ENCODE data around the gene KCTD1. TPM values are rescaled to one million over a fixed set of nuclear protein-coding genes. Genes with fewer than 3 reads are reported as not detected.

KCTD1 gene
- total RNA-seq, 2 experiments from 2014 or later, result 10.1 to 10.3 TPM

DNA sequence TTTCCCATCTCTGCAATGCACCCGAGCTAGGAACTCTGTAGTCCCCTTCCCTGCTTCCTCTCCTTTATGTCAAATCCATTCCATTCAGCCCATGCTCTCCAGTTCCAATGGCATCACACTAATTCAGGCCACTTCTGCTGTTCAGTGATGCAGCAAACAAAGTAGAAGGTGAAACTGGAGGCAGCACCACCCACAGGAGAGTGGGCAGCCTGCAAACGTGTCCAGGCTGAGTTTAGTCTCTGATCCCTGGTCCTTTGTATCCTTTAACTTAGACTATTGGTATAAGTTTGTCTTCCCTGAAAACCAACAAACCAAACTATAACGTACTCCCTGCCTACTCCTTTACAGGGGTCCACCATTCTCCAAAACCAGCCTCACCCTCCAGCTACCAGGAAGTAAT is 14.7 kb upstream of the KCTD1 start:
- no peak overlapping the region for H3K4me2 ChIP-seq (ENCODE audit: low read length)
- DNase-seq (ENCODE audit: low spot score), result no peak
- H3K9me2 ChIP-seq (ENCODE audit: insufficient read depth, low read length), result no peaks in the 10 kb centered on the region
- H3K79me2 ChIP-seq (ENCODE audit: insufficient read depth, low read depth, low read length), result no peaks in the 10 kb centered on the region
- no peaks in the 10 kb centered on the region for H3K9me3 ChIP-seq (ENCODE audit: low read length)
- no peaks in the 10 kb centered on the region for H4K20me1 ChIP-seq (ENCODE audit: insufficient read depth, low read length)
- no peak overlapping the region for H3K4me3 ChIP-seq (ENCODE audit: low read depth, low read length, poor library complexity, severe bottlenecking)
- CTCF ChIA-PET (ENCODE audit: unreplicated experiment), result no interaction called here
- no TSS peak for BruUV-seq (replicated peaks)
- POLR2A ChIA-PET, result no interaction called here
- TF ChIP-seq CTCF (conservative IDR thresholded peaks at IDR 0.05; ENCODE audit: low read length), result no peak
- no peak for TF ChIP-seq EZH2phosphoT487 (IDR thresholded peaks at IDR 0.05; ENCODE audit: borderline replicate concordance, low read depth, low read length)
- intact Hi-C loops (cut with micrococcal nuclease; ENCODE audit: unreplicated experiment), result no loop called here
- H3K27ac ChIP-seq (ENCODE audit: low read depth, low read length, poor library complexity, severe bottlenecking), result no peak overlapping the region
- H3K4me1 ChIP-seq (ENCODE audit: insufficient read depth, low read length, poor library complexity, severe bottlenecking), result no peaks in the 10 kb centered on the region
- no peaks in the 10 kb centered on the region for H3K36me3 ChIP-seq (ENCODE audit: insufficient read depth, low read length)
- H2AFZ ChIP-seq (ENCODE audit: low read length), result no peak overlapping the region

GRCh38 chr18:26562568-26562967 is 14.2 kb upstream of the KCTD1 start:
- POLR2A ChIA-PET, result no interaction called here
- Histone ChIP-seq H3K36me3 (ENCODE audit: insufficient read depth, low read length) (no peaks in the 10 kb centered on the region), H3K4me2 (ENCODE audit: low read length) (no peak overlapping the region), H2AFZ (ENCODE audit: low read length) (no peak overlapping the region), H3K4me3 (ENCODE audit: low read depth, low read length, poor library complexity, severe bottlenecking) (no peak overlapping the region), H4K20me1 (ENCODE audit: insufficient read depth, low read length) (no peaks in the 10 kb centered on the region), H3K27ac (ENCODE audit: low read depth, low read length, poor library complexity, severe bottlenecking) (no peak overlapping the region), H3K79me2 (ENCODE audit: insufficient read depth, low read depth, low read length) (no peaks in the 10 kb centered on the region), H3K4me1 (ENCODE audit: insufficient read depth, low read length, poor library complexity, severe bottlenecking) (no peaks in the 10 kb centered on the region), H3K9me3 (ENCODE audit: low read length) (no peaks in the 10 kb centered on the region), H3K9me2 (ENCODE audit: insufficient read depth, low read length) (no peaks in the 10 kb centered on the region)
- TF ChIP-seq EZH2phosphoT487 (IDR thresholded peaks at IDR 0.05; ENCODE audit: borderline replicate concordance, low read depth, low read length) (no peak), CTCF (conservative IDR thresholded peaks at IDR 0.05; ENCODE audit: low read length) (no peak)
- intact Hi-C loops (cut with micrococcal nuclease; ENCODE audit: unreplicated experiment), result no loop called here
- no peak for DNase-seq (ENCODE audit: low spot score)
- CTCF ChIA-PET (ENCODE audit: unreplicated experiment), result no interaction called here
- no TSS peak for BruUV-seq (replicated peaks)

DNA sequence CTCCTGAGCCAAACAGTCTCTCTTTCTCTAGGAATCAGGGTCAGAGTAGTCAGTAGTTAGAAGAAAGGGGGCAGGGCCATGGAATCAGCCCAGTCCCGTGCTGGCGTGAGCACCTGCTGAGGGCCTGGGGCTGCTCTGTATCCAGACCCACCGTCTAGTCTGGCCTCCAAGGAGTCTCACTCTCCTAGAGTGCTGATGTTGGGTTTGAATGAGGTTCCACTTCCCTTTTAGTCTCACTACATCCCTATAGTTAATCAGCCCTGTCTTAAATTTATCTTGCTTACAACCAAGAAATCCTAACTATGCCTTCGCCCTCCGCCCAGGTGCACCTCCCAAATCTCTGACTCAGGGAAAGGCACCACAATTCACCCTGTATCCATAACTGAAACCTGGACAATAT is 13.4 kb upstream of the KCTD1 start:
- intact Hi-C loops (cut with micrococcal nuclease; ENCODE audit: unreplicated experiment), result no loop called here
- H3K27ac ChIP-seq (ENCODE audit: low read depth, low read length, poor library complexity, severe bottlenecking), result no peak overlapping the region
- POLR2A ChIA-PET, result no interaction called here
- no peaks in the 10 kb centered on the region for H3K9me2 ChIP-seq (ENCODE audit: insufficient read depth, low read length)
- H3K4me2 ChIP-seq (ENCODE audit: low read length), result no peak overlapping the region
- no peak overlapping the region for H2AFZ ChIP-seq (ENCODE audit: low read length)
- no peak overlapping the region for H3K4me3 ChIP-seq (ENCODE audit: low read depth, low read length, poor library complexity, severe bottlenecking)
- DNase-seq (ENCODE audit: low spot score), result no peak
- CTCF ChIA-PET (ENCODE audit: unreplicated experiment), result no interaction called here
- H3K9me3 ChIP-seq (ENCODE audit: low read length), result no peaks in the 10 kb centered on the region
- no peaks in the 10 kb centered on the region for H3K4me1 ChIP-seq (ENCODE audit: insufficient read depth, low read length, poor library complexity, severe bottlenecking)
- no TSS peak for BruUV-seq (replicated peaks)
- TF ChIP-seq EZH2phosphoT487 (IDR thresholded peaks at IDR 0.05; ENCODE audit: borderline replicate concordance, low read depth, low read length) (no peak), CTCF (conservative IDR thresholded peaks at IDR 0.05; ENCODE audit: low read length) (no peak)
- no peaks in the 10 kb centered on the region for H3K36me3 ChIP-seq (ENCODE audit: insufficient read depth, low read length)
- H4K20me1 ChIP-seq (ENCODE audit: insufficient read depth, low read length), result no peaks in the 10 kb centered on the region
- no peaks in the 10 kb centered on the region for H3K79me2 ChIP-seq (ENCODE audit: insufficient read depth, low read depth, low read length)

All from OCI-LY7 (cell line).